ENCODE data around the gene CDC42SE1.

Gene CDC42SE1

GRCh38 chr1:151051356-151052009 lies 7.9 kb downstream of the CDC42SE1 start:
- no peak for DNase-seq

DNA sequence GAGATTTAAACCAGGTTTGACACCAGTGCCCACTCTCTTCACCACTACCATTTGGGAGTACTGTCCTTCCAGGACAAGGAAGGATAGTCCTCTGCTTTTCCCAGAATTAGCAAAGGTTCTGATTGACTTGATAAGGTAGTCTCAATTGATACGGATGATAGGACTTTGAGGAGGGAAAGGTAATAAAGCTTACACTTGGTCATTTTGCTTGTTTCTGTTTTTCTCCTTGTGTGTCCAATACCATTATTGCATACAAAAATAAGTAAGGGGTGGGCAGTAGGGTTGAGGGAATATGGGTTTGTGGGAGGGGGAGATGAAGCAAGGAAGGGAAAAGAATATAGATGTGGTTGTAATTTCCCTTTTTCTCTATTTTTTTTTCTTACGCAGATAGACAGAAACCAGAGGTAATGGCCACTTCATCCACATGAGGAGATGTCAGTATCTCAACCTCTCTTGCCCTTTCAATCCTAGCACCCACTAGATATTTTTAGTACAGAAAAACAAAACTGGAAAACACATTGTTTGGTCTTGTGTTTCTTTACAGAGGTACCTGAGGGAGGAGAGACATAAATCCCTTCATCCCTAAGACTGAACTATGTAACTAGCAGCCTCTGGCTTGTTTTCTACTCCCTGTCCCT lies 9.3 kb downstream of the CDC42SE1 start:
- DNase-seq: no peak

GRCh38 chr1:151049458-151049857 lies 10.0 kb downstream of the CDC42SE1 start:
- no peak for DNase-seq

DNA sequence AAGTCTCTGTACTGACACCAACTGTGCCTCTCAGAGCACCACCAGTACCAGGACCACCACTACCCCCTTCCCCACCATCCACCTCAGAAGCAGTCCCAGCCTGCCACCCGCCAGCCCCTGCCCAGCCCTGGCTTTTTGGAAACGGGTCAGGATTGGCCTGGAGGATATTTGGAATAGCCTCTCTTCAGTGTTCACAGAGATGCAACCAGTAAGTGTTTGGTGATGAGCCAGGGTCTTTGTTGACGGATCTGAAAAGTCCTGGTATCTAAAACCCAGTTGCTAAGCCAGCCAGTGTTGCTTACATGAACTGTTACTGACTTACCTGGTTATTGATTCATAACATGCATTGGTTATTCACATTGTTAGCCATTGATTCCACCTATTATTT lies 10.8 kb downstream of the CDC42SE1 start:
- DNase-seq: no peak

- peak; percentile 32 to 67 for DNase-seq
These were observed 11.3 kb downstream of the CDC42SE1 start for GRCh38 chr1:151047925-151048644.

- peak; percentile 37 to 68 for DNase-seq
These were observed 11.9 kb downstream of the CDC42SE1 start, which contains the start of gene C1orf56 for GRCh38 chr1:151047591-151047924. Gene C1orf56 (plus strand): TSS chr1:151047751. CDS start chr1:151047848, 97 bp downstream.

- DNase-seq: no peak
These were observed 16.3 kb downstream of the CDC42SE1 start for GRCh38 chr1:151043163-151043562.

- DNase-seq: no peak
These were observed 19.9 kb downstream of the CDC42SE1 start for GRCh38 chr1:151039521-151039920.

DNA sequence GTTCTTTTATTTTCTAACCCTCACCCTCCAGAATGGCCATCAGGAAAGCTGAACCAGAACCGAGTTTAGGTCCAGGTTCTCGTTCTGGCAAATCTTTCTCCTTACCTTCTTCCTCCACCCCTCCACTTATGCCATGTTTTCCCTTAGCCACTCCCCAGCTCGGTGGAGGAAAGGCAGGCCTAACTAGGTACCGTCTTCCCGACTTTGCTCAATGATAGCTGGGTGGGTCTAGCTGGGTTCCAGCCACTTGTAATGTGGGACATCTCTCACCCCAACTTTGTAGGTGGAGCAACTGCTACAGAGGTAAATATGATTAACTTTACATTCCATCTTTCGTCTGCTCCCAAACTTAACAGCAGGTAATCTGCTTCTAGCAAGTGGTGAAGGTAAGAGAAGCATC lies 22.4 kb downstream of the CDC42SE1 start:
- no peak for DNase-seq

DNA sequence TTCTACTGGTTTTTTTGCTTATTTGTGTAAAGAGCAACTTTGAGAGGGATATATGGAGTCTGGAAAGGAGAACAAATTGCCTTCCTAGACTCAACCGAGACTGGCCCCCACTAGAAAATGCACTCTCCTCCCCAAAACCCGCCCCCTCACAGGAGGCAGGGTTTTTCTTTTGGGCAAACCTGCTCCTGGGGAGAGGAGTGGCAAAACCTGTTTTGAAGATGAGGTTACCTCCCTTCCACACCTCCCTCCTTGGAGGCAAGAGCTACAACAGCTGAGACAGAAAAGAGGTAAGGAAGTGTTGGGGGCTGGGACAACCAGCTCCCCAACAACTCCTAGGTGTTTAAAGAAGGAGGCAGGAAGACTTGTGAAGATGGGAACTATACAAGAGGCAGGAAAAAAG lies 23.1 kb downstream of the CDC42SE1 start, which contains the start of gene BNIPL:
Gene BNIPL, plus strand, starts transcription at position 231 of the 400 bp plus-strand sequence. Its CDS starts 140 bp downstream, at position 371.
- no peak for DNase-seq

- DNase-seq: no peak
These were observed 24.3 kb downstream of the CDC42SE1 start for GRCh38 chr1:151035167-151035566.

- DNase-seq: no peak
These were observed 27.3 kb downstream of the CDC42SE1 start for GRCh38 chr1:151032164-151032563.

DNA sequence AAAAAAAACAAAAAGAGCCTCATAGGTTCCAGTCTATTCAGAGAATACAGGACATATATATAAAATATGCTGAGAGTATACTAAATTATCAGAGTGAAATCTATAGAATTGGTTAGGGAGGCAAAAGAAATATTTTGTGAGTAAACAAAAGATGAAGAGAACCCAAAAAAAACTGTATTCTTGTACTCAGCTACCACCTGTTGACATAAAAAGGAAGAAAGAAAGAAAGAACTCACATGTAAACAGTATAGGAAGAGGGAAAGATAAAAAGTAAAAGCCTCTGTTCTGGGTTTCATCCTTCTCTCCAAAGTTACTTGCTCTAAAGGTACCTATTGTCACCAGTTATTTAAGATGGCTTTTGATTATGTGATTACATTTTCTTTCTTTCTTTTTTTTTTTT lies 33.0 kb downstream of the CDC42SE1 start:
- no peak for DNase-seq

DNA sequence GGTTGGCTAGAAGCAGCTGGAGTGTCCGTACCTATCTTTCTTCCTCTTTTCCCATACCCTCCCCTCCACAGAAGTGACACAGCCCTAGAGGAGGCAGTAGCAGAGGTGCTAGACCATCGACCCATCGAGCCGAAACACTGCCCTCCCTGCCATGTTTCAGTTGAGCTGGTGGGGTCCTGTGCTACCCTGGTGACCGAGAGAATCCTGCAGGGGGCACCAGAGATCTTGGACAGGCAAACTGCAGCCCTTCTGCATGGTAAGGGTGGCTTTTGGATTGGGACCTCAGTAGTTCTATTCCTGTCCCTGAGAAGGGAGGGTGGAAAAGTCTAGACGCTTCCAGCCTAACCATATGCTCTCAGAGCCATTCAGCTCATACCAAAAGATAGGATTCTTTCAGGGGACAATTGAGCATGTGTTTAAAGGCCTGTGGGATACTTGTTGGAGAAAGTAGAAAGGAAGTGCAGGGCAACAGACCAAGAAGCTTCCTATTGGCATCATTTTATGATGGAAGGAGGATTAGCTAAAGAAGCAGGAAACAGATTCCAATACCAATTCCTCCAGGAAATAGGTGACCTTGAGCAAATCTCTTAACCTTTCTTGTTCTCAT lies 34.8 kb downstream of the CDC42SE1 start:
- peak; percentile 4 to 47 for DNase-seq

DNA sequence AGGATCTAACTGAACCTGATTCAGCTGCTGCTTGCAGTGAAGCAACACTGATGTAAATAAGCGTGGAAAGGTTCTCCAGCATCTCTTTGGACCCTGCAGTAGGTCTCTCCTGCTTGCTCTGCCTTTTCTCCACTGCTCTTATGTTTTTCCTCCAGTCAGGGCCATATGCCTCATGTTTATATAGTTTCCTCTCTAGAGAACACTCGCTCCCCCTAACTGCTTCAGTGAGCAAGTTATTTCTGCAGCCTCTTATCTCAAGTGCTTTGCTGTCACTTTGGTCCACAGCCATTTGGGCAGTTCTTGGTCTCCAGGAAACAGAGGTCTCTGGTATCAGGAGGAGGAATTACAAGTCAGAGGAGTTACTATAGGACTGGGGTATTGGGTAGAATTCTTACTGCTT lies 45.9 kb downstream of the CDC42SE1 start:
- peak; percentile 43 to 78 for DNase-seq

DNA sequence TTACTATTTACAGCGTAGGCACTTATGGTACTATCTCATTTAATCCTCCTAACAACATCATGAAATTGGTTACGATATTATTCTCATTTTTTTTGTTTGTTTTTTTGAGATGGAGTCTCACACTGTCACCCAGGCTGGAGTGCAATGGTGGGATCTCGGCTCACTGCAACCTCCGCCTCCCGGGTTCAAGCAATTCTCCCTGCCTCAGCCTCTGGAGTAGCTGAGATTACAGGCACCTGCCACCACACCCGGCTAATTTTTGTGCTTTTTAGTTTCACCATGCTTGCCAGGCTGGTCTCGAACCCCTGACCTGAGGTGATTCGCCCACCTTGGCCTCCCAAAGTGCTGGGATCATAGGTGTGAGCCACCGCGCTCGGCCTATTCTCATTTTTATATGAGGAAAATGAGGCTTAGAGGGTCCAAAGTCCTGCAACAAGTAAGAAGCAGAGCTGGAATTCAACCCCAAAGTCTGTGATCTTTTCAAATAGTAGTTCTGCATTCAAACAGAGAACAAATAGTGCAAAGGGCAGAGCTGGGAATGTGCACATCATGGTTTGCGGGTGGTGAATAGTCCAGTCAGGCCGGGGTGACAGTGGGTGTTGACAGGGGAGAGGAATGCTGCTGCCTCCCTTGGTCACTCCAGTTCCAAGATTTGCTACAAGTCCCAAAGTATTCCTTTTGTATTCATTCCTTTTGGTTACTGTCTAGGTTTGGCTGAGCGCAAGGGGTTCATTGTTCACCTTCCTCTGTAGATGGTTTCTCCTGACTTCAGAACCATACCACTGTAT lies 46.5 kb downstream of the CDC42SE1 start:
- DNase-seq: no peak

DNA sequence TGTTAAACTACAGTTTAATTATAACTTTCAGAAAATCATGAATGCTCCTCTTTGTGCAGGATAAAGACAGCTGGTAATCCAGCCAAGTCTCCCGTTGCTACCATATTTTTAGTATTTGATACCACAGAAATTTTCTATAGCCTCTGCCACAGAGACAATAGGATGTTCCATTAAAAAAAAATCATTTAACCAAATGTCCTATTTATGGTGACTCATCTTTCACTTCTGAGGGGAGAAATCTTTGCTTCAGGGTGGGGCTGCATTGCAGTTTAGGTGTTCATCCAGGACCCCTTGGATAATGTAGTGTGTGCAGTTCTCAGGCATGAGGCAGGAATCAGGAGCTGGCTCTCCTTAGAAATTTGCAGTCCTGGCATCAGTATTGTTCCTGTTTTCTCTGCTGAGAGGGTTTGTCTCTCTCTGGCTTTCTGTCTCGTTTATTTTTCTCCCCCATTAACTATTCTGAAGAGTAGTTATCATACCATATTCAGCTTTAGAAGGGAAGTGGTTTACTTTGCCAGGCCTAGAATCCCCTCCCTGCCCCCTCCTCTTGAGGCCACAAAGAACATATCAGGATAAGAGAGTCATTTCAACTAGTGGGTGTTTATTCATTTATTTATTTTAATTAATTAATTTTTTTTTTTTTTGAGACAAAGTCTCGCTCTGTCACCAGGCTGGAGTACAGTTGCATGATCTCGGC lies 48.1 kb downstream of the CDC42SE1 start:
- no peak for DNase-seq

GRCh38 chr1:151010346-151010726 lies 49.1 kb downstream of the CDC42SE1 start:
- no peak for DNase-seq

DNA sequence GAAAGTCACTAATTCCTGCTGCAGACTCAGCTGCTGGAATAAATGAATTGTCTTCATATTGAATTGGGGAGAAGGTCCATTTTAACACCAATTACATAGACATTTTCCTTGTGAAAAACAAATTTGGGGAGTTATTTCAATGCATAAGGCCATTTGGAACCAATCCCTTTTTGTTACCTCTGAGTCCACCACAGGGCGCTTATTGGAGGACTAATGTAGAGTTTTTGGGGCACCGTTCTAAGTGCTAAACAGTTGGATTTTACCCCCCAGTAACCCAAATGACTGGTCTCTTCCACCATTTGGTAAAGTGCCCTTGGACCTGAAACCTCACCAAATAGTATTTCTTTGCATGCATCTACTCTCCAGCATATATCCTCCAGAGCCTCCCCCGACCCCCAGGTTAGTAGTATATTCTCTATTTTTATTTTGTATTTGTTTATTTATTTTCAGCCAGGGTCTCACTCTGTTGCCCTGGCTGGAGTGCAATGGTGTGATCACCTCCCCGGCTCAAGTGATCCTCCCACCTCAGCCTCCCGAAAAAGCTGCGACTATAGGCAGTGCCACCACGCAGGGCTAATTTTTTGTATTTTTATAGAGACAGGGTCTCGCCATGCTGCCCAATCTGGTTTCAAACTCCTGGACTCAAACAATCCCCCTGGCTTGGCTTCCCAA lies 49.6 kb downstream of the CDC42SE1 start:
- DNase-seq: no peak

DNA sequence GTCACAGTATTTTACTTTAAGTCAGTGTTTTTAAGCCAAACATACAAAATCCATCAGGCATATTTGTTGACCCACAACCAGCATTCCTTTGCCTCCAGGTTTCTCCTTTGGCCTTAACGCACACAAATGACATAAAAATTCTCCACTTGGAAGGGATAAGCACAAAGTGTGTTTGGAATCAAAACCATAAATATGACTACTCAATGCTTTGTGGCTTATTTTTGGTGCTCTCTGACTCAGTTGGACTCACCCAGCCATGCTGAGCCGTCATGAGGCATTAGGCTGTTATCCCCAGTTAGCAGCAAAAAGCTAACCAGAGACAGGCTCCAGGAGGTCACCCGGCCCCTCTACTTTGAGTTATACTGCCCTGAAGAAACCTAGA lies 50.2 kb downstream of the CDC42SE1 start:
- no peak for DNase-seq
